Adrenal gland (tissue), 12 donors: ENCODE results near the gene ATXN7L1. TPM values are rescaled to one million over a fixed set of nuclear protein-coding genes. Genes with fewer than 3 reads are reported as not detected.

Experiments used
- DNase-seq, 7 donors: peaks; one replicate each; pipeline ENCODE4 v3.0.0-alpha.2; 2019 to 2020
- H3K27ac ChIP-seq, 5 donors: fragments of 200-600 bp; sonication (generic) in 4 of 5; 1 replicate in 3 of 5; 2 replicates in 2 of 5; pipeline versions ENCODE4 v1.5.1 to v1.8.0; 2016 to 2020; ENCODE audit warnings: mild to moderate bottlenecking in 1 of 5
- H3K27me3 ChIP-seq: fragments of 200-600 bp; 2 replicates; pipeline ENCODE4 v1.8.0; 2021
- H3K36me3 ChIP-seq, 2 donors: fragments of 200-600 bp; replicated peaks in 1 of 2; 1 replicate in 1 of 2; 2 replicates in 1 of 2; pipeline versions ENCODE4 v1.5.1 to v1.8.0; 2018 to 2022
- H3K4me1 ChIP-seq, 2 donors: fragments of 200-600 bp; replicated peaks in 1 of 2; 1 replicate in 1 of 2; 2 replicates in 1 of 2; pipeline versions ENCODE4 v1.5.1 to v1.8.0; 2018 to 2021
- H3K4me3 ChIP-seq, 4 donors: fragments of 200-600 bp; sonication (generic) in 3 of 4; one replicate each; pipeline ENCODE4 v1.5.1; 2016 to 2018
- H3K9me3 ChIP-seq, 3 donors: fragments of 200-600 bp; sonication (generic) in 1 of 3; replicated peaks in 1 of 3; 1 replicate in 2 of 3; 2 replicates in 1 of 3; pipeline versions ENCODE4 v1.5.1 to v1.8.0; 2016 to 2021
- POLR2A ChIP-seq, 2 donors: fragments of 450-650 bp; IDR thresholded peaks; one replicate each; pipeline ENCODE4 v1.6.1; 2017; ENCODE audit warnings: antibody characterized with exemption in 2 of 2, mild to moderate bottlenecking in 2 of 2, moderate library complexity in 1 of 2
- WGBS, 4 donors: extraction: QIAGEN DNeasy Blood & Tissue Kit in 2 of 4; methylation state at CpG; one replicate each; pipeline versions ENCODE4 v1.1.5 to v1.1.7; 2013 to 2017; 5-methylcytosine and 5-hydroxymethylcytosine counted together
- intact Hi-C, 2 donors: fragments of 100-400 bp; cut with DNase I; formaldehyde crosslinking; loops; one replicate each; pipeline versions ENCODE4 v1.14.1 to v1.15.0; 2022 to 2023
- polyA plus RNA-seq, 3 donors: library from polyadenylated mRNA; stranded (reverse); fragments of 200-250 nt in 2 of 3; fragments of 350-450 nt in 1 of 3; fragmentation: Illumina TruSeq in 1 of 3; extraction: RNeasy Lipid Tissue Mini Kit (QIAGEN cat#74804) in 1 of 3; gene quantifications; one replicate each; pipeline ENCODE4 v1.2.3, GENCODE V29; 2013 to 2014
- total RNA-seq, 9 donors: library from RNA; depleted of rRNA in 4 of 9; stranded (reverse); fragments of >200 nt in 4 of 9; fragments of 120-200 nt in 1 of 9; fragmentation: NEBNext Ultra II Directional in 1 of 9; extraction: Animal tissue kit (Norgen Biotek cat#: 25700) in 1 of 9; gene quantifications; one replicate each; pipeline versions ENCODE4 v1.1.0 to v1.2.4, GENCODE V29; 2013 to 2023
- TF ChIP-seq, protein P1 (sequence below), 6 experiments: fragments of 450-650 bp in 4 of 6; fragments of 200-600 bp in 2 of 6; sonication (generic) in 1 of 6; IDR thresholded peaks; 1 replicate in 5 of 6; 2 replicates in 1 of 6; pipeline versions ENCODE4 v1.5.1 to v1.8.0; 2016 to 2021; ENCODE audit warnings: antibody characterized with exemption in 6 of 6, mild to moderate bottlenecking in 2 of 6, moderate library complexity in 1 of 6
- donor health status: healthy with polysubstance abuse.
- donor health status: Bipolar disorder and iron deficiency.
- donor health status: DM: yes; HTN: yes; CAD: no.
- donor health status: DM: no; HTN: no; CAD: no.
- donor health status: DM: no; HTN: no; CAD: no.
- donor health status: DM: yes; HTN: yes; CAD: no.

Gene ATXN7L1
- total and polyA plus RNA-seq, 12 donors: 3.6 to 24.6 (median 9.0) TPM

- H3K27ac ChIP-seq: no peak overlapping the region
- intact Hi-C loops: no loop called here
- 74 to 90% (median 85%) methylated on average over 2 of the region's 2 CpGs for WGBS, 4 donors
These were observed 309.4 kb downstream of the ATXN7L1 start for GRCh38 chr7:105567024-105567423.

GRCh38 chr7:105565190-105565589 lies 311.2 kb downstream of the ATXN7L1 start:
- TF ChIP-seq, protein P1, sequence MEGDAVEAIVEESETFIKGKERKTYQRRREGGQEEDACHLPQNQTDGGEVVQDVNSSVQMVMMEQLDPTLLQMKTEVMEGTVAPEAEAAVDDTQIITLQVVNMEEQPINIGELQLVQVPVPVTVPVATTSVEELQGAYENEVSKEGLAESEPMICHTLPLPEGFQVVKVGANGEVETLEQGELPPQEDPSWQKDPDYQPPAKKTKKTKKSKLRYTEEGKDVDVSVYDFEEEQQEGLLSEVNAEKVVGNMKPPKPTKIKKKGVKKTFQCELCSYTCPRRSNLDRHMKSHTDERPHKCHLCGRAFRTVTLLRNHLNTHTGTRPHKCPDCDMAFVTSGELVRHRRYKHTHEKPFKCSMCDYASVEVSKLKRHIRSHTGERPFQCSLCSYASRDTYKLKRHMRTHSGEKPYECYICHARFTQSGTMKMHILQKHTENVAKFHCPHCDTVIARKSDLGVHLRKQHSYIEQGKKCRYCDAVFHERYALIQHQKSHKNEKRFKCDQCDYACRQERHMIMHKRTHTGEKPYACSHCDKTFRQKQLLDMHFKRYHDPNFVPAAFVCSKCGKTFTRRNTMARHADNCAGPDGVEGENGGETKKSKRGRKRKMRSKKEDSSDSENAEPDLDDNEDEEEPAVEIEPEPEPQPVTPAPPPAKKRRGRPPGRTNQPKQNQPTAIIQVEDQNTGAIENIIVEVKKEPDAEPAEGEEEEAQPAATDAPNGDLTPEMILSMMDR (IDR thresholded peaks at IDR 0.05): no peak
- TF ChIP-seq POLR2A (IDR thresholded peaks at IDR 0.05): no peak
- H3K4me3 ChIP-seq: no peak overlapping the region
- no peak for DNase-seq
- H3K27me3 ChIP-seq: no peaks in the 10 kb centered on the region
- intact Hi-C loops: no loop called here
- peaks cover 0 to 52% of the 10 kb centered on the region in 2 donors for H3K36me3 ChIP-seq
- no peaks in the 10 kb centered on the region for H3K4me1 ChIP-seq
- 97 to 99% (median 98%) methylated on average over 4 of the region's 4 CpGs for WGBS, 4 donors
- H3K9me3 ChIP-seq: no peaks in the 10 kb centered on the region
- no peak overlapping the region for H3K27ac ChIP-seq

More at GRCh38 chr7:105567024-105567423, 309.4 kb downstream of the ATXN7L1 start:
- no peak overlapping the region for H3K4me3 ChIP-seq
- H3K36me3 ChIP-seq: peaks cover 0 to 42% of the 10 kb centered on the region in 2 donors
- H3K4me1 ChIP-seq: peaks cover 0 to 5% of the 10 kb centered on the region in 2 donors
- H3K9me3 ChIP-seq: no peaks in the 10 kb centered on the region
- no peak for TF ChIP-seq POLR2A (IDR thresholded peaks at IDR 0.05)
- TF ChIP-seq, protein P1 (IDR thresholded peaks at IDR 0.05): no peak
- DNase-seq: no peak
- no peaks in the 10 kb centered on the region for H3K27me3 ChIP-seq

GRCh38 chr7:105559926-105560325 lies 316.5 kb downstream of the ATXN7L1 start:
- H3K4me1 ChIP-seq: no peaks in the 10 kb centered on the region
- no peak for DNase-seq
- H3K9me3 ChIP-seq: no peaks in the 10 kb centered on the region
- no peak overlapping the region for H3K27ac ChIP-seq
- no peaks in the 10 kb centered on the region for H3K27me3 ChIP-seq
- 88 to 100% (median 95%) methylated on average over 1 of the region's 1 CpG for WGBS, 4 donors
- H3K4me3 ChIP-seq: no peak overlapping the region
- peaks cover 0 to 65% of the 10 kb centered on the region in 2 donors for H3K36me3 ChIP-seq
- TF ChIP-seq POLR2A (IDR thresholded peaks at IDR 0.05): no peak
- TF ChIP-seq, protein P1 (IDR thresholded peaks at IDR 0.05): no peak
- intact Hi-C loops: no loop called here

Other genes starting within 250 kb of the ATXN7L1 start
- gene CDHR3, start 86.7 kb upstream of the ATXN7L1 start, total RNA-seq: 1 to 10 TPM in 8 of 9 donors, under 1 TPM in 1; 0.66 to 5.0 (median 2.2) TPM
- 1 to 10 TPM in 2 of 3 donors, under 1 TPM in 1; 0.79 to 4.3 (median 2.9) TPM for gene CDHR3, start 86.7 kb upstream of the ATXN7L1 start, polyA plus RNA-seq
- 100 to 1,000 TPM in 3 of 9 donors, 10 to 100 TPM in 6; 48.7 to 107 (median 89.6) TPM for gene SYPL1, start 235.7 kb upstream of the ATXN7L1 start, total RNA-seq
- gene SYPL1, start 235.7 kb upstream of the ATXN7L1 start, polyA plus RNA-seq: 10 to 100 TPM; 25.0 to 90.3 (median 31.6) TPM